Inferior parietal cortex (tissue), 1 donor: ENCODE data around the gene LSS.
"Not testable (repeated sequence)": the region's sequence is repeated elsewhere in the genome, so short reads cannot be mapped to it uniquely, and the experiment has no call there.

Experiments used
- DNase-seq: peaks from one replicate; pipeline ENCODE4 v3.0.0-alpha.2; 2016; ENCODE audit errors: extremely low spot score

The LSS gene

GRCh38 chr21:46152927-46153246 is 75.7 kb downstream of the LSS start:
- no peak for DNase-seq

- DNase-seq = no peak
Measured at GRCh38 chr21:46151989-46152926, 76.3 kb downstream of the LSS start.

- DNase-seq = no peak
Measured at GRCh38 chr21:46151261-46151988, 77.1 kb downstream of the LSS start.

- DNase-seq = no peak
Measured at GRCh38 chr21:46150491-46151121, 78.0 kb downstream of the LSS start.

GRCh38 chr21:46150073-46150472 is 78.5 kb downstream of the LSS start:
- DNase-seq = no peak

- DNase-seq = no peak
Measured at GRCh38 chr21:46149205-46149901, 79.2 kb downstream of the LSS start.

- no peak for DNase-seq
Measured at GRCh38 chr21:46148106-46148505, 80.5 kb downstream of the LSS start.

GRCh38 chr21:46147429-46147828 is 81.1 kb downstream of the LSS start:
- not testable (repeated sequence) for DNase-seq

- no peak for DNase-seq
Measured at GRCh38 chr21:46146856-46147255, 81.7 kb downstream of the LSS start.

- DNase-seq = no peak
Measured at GRCh38 chr21:46145840-46146691, 82.5 kb downstream of the LSS start.

- DNase-seq = no peak
Measured at GRCh38 chr21:46145159-46145839, 83.3 kb downstream of the LSS start.

- DNase-seq = no peak
Measured at GRCh38 chr21:46144464-46145070, 84.0 kb downstream of the LSS start.

- DNase-seq = no peak
Measured at GRCh38 chr21:46142582-46143473, 85.7 kb downstream of the LSS start.

GRCh38 chr21:46141767-46142581 is 86.6 kb downstream of the LSS start:
- DNase-seq = no peak

- not testable (repeated sequence) for DNase-seq
Measured at GRCh38 chr21:46140352-46141003, 88.1 kb downstream of the LSS start.

- DNase-seq = no peak
Measured at GRCh38 chr21:46139686-46140085, 88.9 kb downstream of the LSS start.

- DNase-seq = no peak
Measured at GRCh38 chr21:46138383-46138970, 90.1 kb downstream of the LSS start.
